Stomach (tissue), 9 donors: ENCODE measurements around the gene LYL1. TPM values are rescaled to one million over a fixed set of nuclear protein-coding genes. Genes with fewer than 3 reads are reported as not detected.

Experiments
- DNase-seq, 2 donors: peaks; one replicate each; pipeline versions ENCODE4 v3.0.0 to v3.0.0-alpha.2; 2013 to 2019
- H3K27ac ChIP-seq, 5 donors: fragments of 200-600 bp in 4 of 5; sonication (generic) in 4 of 5; one replicate each; pipeline ENCODE4 v1.5.1; 2013 to 2019; ENCODE audit warnings: mild to moderate bottlenecking in 1 of 5, moderate library complexity in 1 of 5
- H3K27me3 ChIP-seq, 3 donors: fragments of 200-600 bp; sonication (generic); one replicate each; pipeline ENCODE4 v1.5.1; 2017 to 2019; ENCODE audit warnings: mixed run types in 1 of 3
- H3K36me3 ChIP-seq, 4 donors: fragments of 200-600 bp; sonication (generic); 1 replicate in 3 of 4; 2 replicates in 1 of 4; pipeline ENCODE4 v1.5.1; 2016 to 2019
- H3K4me1 ChIP-seq, 4 donors: fragments of 200-600 bp; sonication (generic); one replicate each; pipeline ENCODE4 v1.5.1; 2016 to 2019
- H3K4me3 ChIP-seq, 4 donors: fragments of 200-600 bp; sonication (generic) in 3 of 4; one replicate each; pipeline ENCODE4 v1.5.1; 2016 to 2019; ENCODE audit warnings: mild to moderate bottlenecking in 1 of 4
- H3K9me3 ChIP-seq, 4 donors: fragments of 200-600 bp; sonication (generic); one replicate each; pipeline ENCODE4 v1.5.1; 2016 to 2019
- EP300 ChIP-seq: sonication (generic); formaldehyde crosslinking; IDR thresholded peaks from one replicate; pipeline ENCODE4 v1.6.1; 2017; ENCODE audit warnings: antibody characterized with exemption
- POLR2A ChIP-seq, 4 donors: fragments of 450-650 bp; IDR thresholded peaks; one replicate each; pipeline ENCODE4 v1.6.1; 2016; ENCODE audit warnings: antibody characterized with exemption in 4 of 4, control low read depth in 2 of 4, mild to moderate bottlenecking in 1 of 4, moderate library complexity in 1 of 4
- POLR2AphosphoS5 ChIP-seq, 3 donors: sonication (generic); formaldehyde crosslinking; IDR thresholded peaks; one replicate each; pipeline ENCODE4 v1.6.1; 2016; ENCODE audit warnings: antibody characterized with exemption in 3 of 3
- WGBS, 5 donors: extraction: QIAGEN DNeasy Blood & Tissue Kit in 3 of 5; methylation state at CpG; one replicate each; pipeline versions ENCODE4 v1.1.5 to v1.1.7; 2013 to 2018; 5-methylcytosine and 5-hydroxymethylcytosine counted together
- intact Hi-C: fragments of 100-400 bp; cut with DNase I; formaldehyde crosslinking; loops from one replicate; pipeline ENCODE4 v1.15.1; 2023; ENCODE audit warnings: low total_unique reads
- polyA plus RNA-seq, 3 donors: library from polyadenylated mRNA; stranded (reverse); fragments of 200-250 nt; gene quantifications; one replicate each; pipeline ENCODE4 v1.2.3, GENCODE V29; 2013
- total RNA-seq, 5 donors: library from RNA; depleted of rRNA; stranded (reverse); fragments of >200 nt; gene quantifications; one replicate each; pipeline versions ENCODE4 v1.1.0 to v1.2.3, GENCODE V29; 2014 to 2016
- TF ChIP-seq, protein P1 (sequence below), 7 experiments: fragments of 450-650 bp in 4 of 7; fragments of 200-600 bp in 3 of 7; sonication (generic) in 3 of 7; IDR thresholded peaks; one replicate each; pipeline ENCODE4 v1.5.1; 2016 to 2019; ENCODE audit warnings: antibody characterized with exemption in 7 of 7, control low read depth in 2 of 7, mild to moderate bottlenecking in 1 of 7
- donor health status: healthy with polysubstance abuse.
- donor health status: Bipolar disorder and iron deficiency.
- donor health status: healthy.

LYL1 gene
- total and polyA plus RNA-seq, 8 donors, result 1.3 to 19.3 (median 5.0) TPM; not detected in 1

DNA sequence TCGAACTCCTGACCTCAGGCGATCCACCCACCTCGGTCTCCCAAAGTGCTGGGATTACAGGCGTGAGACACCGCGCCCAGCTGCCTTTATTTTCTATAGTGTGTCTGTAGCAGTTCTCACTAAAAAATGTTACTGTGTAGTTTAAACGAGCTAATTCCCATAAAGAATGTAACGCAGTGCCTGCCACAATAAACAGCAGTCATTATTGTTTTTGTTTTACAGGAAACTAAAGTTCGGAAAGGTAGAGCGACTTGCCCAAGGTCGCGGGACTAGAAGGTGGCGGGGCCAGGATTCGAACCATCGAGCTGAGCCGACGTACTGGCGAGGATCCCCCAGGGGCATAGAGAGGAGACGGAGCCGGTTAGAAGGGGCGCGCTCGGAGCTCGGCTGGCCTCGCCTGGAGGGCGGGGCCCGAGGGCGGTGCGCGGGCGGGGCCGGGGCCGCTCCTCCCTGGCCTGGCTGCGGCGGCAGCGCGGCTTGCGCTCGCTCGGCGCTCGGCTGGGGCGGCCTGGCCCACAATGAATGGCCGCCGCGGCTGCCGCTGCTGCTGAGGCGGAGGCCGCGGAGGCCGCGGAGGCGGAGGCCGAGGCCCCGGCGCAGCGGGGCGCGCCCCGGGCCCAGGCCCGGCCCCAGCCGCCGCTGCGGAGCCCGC lies 15.2 kb upstream of the LYL1 start, which contains the start of gene NACC1:
Gene NACC1 (plus strand): TSS at position 493 of the 652 bp plus-strand sequence. CDS start 16,944 bp downstream, outside the sequence.
- Histone ChIP-seq H3K9me3 (no peaks in the 10 kb centered on the region), H3K4me1 (peaks cover 37 to 64% (median 56%) of the 10 kb centered on the region in 4 donors), H3K36me3 (peaks cover 0 to 41% (median 27%) of the 10 kb centered on the region in 4 donors), H3K4me3 (peak within 1 kb of the TSS; percentile 86 to 100 (median 98)), H3K27ac (peak within 1 kb of the TSS; percentile 71 to 88 (median 80)), H3K27me3 (no peaks in the 10 kb centered on the region)
- intact Hi-C loops, result no loop called here
- 2 to 5% (median 4%) methylated on average over 28 to 65 of the region's 65 CpGs for WGBS, 5 donors
- TF ChIP-seq POLR2A (IDR thresholded peaks at IDR 0.05), result no peak
- TF ChIP-seq POLR2AphosphoS5 (IDR thresholded peaks at IDR 0.05), result peak in 2 of 3 donors; percentile 31 to 43
- DNase-seq, result peak; percentile 90 to 97

DNA sequence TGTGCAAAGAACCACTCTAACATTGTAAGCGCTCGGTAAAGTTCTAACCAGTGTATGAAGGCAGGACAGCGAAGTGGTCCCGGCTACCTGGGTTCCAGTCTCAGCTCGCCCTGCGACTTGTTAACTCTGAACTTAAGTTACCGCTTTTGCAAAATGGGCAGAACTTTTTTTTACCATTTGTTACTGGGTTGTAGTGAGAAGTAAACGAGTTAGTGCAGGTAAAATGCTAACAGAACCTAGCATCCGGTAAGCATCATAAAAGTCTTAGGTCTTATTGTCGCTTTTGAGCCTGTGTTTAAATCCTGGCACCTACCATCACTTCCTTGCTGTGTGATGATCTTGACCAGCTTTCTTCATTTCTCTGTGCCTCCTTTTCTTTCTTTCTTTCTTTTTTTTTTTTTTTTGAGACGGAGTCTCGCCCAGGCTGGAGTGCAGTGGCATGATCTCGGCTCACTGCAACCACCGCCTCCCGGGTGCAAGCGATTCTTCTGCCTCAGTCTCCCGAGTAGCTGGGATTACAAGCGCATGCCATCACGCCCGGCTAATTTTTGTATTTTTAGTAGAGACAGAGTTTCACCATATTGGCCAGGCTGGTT lies 14.6 kb upstream of the LYL1 start:
- H3K4me3 ChIP-seq, result peak overlapping the region; percentile 86 to 100 (median 98)
- no peaks in the 10 kb centered on the region for H3K27me3 ChIP-seq
- H3K27ac ChIP-seq, result peak overlapping the region; percentile 71 to 86 (median 80)
- intact Hi-C loops, result no loop called here
- WGBS, 5 donors, result 10 to 12% (median 11%) methylated on average over 20 of the region's 20 CpGs
- H3K9me3 ChIP-seq, result no peaks in the 10 kb centered on the region
- TF ChIP-seq, protein P1, sequence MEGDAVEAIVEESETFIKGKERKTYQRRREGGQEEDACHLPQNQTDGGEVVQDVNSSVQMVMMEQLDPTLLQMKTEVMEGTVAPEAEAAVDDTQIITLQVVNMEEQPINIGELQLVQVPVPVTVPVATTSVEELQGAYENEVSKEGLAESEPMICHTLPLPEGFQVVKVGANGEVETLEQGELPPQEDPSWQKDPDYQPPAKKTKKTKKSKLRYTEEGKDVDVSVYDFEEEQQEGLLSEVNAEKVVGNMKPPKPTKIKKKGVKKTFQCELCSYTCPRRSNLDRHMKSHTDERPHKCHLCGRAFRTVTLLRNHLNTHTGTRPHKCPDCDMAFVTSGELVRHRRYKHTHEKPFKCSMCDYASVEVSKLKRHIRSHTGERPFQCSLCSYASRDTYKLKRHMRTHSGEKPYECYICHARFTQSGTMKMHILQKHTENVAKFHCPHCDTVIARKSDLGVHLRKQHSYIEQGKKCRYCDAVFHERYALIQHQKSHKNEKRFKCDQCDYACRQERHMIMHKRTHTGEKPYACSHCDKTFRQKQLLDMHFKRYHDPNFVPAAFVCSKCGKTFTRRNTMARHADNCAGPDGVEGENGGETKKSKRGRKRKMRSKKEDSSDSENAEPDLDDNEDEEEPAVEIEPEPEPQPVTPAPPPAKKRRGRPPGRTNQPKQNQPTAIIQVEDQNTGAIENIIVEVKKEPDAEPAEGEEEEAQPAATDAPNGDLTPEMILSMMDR (IDR thresholded peaks at IDR 0.05), result no peak
- TF ChIP-seq POLR2A (IDR thresholded peaks at IDR 0.05) (no peak), EP300 (no peak)
- H3K36me3 ChIP-seq, result peaks cover 6 to 45% (median 33%) of the 10 kb centered on the region in 4 donors
- H3K4me1 ChIP-seq, result peaks cover 37 to 64% (median 56%) of the 10 kb centered on the region in 4 donors
- peak in 1 of 2 donors; percentile 34 for DNase-seq

DNA sequence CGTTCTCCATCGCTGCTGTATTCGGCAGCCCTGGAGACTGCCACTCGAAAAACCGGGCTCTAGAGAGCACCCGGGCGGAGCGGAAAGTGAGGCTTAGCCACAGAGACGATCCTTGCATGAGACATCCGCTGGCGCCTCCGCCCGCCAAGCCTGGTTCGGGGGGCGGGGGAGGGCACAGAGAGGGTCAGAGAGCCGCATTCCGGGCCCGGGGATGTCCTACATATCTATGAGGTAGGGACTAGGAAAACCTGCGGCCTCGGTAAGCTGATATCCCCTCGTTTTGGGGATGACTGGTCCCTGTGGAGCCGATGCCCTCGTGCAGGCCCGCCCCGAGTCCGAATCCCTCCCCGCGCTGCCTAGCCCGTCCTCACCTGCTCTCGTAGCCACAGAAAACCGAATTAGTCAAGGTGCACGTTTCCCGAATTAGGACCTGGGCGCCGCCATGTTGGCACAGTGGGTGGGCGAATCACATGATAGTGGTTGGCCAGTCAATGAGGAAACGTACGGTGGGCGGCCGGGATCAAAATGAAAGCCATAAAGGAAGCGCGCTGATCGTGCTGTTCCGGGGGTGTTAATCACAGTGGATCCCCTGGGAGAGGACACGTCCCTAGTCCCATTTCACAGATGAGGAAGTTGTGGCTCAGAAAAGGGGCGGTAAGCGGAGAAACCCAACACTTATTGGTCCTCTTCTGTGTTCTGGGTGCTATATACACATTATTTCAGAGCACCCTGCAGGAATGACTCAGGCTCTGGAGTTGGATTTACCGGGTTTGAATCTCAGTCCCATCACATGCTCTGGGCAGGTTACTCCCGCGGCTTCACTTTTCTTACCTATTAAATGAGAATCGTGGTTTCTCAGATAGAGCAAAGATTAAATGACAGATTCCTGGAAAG lies 13.9 kb upstream of the LYL1 start, which contains the start of gene TRMT1:
Gene TRMT1 (minus strand): TSS at position 459 of the 894 bp plus-strand sequence. CDS start 341 bp downstream, at position 118.
- peak; percentile 93 to 97 for DNase-seq
- peaks cover 37 to 57% (median 53%) of the 10 kb centered on the region in 4 donors for H3K4me1 ChIP-seq
- intact Hi-C loops, result no loop called here
- TF ChIP-seq EP300 (no peak), POLR2A (IDR thresholded peaks at IDR 0.05) (no peak), POLR2AphosphoS5 (IDR thresholded peaks at IDR 0.05) (peak; percentile 77 to 95 (median 87))
- TF ChIP-seq, protein P1 (IDR thresholded peaks at IDR 0.05), result peak in 1 of 7 experiments; percentile 6
- no peaks in the 10 kb centered on the region for H3K9me3 ChIP-seq
- peaks cover 12 to 45% (median 37%) of the 10 kb centered on the region in 4 donors for H3K36me3 ChIP-seq
- peak within 1 kb of the TSS; percentile 71 to 86 (median 80) for H3K27ac ChIP-seq
- WGBS, 5 donors, result 0 to 1% (median 0%) methylated on average over 19 to 51 of the region's 51 CpGs
- peak within 1 kb of the TSS; percentile 86 to 100 (median 98) for H3K4me3 ChIP-seq
- no peaks in the 10 kb centered on the region for H3K27me3 ChIP-seq

DNA sequence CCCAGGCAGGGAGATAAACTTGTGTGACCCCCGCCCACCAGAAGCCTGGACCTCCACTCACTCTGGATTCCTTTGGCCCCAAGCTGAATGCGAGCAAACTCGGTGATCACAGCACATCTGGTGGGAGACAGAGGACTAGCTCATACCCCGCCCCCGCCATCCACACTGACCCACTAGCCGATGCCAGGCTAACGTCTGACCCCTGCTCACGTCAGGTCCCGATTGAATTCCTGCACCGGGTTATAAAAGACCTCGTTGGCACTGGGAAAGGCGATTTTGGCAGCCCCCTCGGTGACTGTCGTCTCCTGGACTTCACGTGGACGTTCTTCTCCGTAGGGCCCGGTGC lies 13.3 kb upstream of the LYL1 start:
- intact Hi-C loops, result no loop called here
- Histone ChIP-seq H3K4me1 (peaks cover 37 to 53% (median 49%) of the 10 kb centered on the region in 4 donors), H3K27ac (peak overlapping the region in 4 of 5 donors; percentile 71 to 86 (median 82)), H3K9me3 (no peaks in the 10 kb centered on the region), H3K27me3 (no peaks in the 10 kb centered on the region), H3K4me3 (peak overlapping the region; percentile 86 to 100 (median 98)), H3K36me3 (peaks cover 12 to 40% (median 38%) of the 10 kb centered on the region in 4 donors)
- DNase-seq, result no peak
- no peak for TF ChIP-seq EP300
- 0 to 5% (median 2%) methylated on average over 5 to 18 of the region's 18 CpGs for WGBS, 5 donors

DNA sequence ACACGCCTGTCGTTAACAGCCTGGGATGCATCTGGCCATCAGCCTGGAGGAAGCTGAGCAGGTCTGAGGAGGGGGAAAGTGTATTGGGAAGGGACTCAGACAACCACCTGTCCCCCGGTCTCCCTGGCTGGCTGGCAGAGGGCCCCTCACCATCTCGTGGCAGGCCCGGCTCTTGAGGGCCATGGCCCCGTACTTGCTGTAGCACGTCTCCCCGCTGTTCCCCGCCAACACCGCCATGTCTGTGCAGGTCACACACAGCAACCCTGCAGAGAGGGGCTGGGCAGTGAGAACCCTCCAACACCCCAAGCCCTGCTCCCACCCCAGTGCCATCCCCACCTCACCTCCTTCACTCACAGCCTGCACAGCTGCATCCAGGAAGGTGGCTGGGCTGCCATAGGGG lies 9.9 kb upstream of the LYL1 start:
- DNase-seq, result no peak
- Histone ChIP-seq H3K4me3 (no peak overlapping the region), H3K36me3 (peaks cover 22 to 73% (median 65%) of the 10 kb centered on the region in 4 donors), H3K4me1 (peaks cover 15 to 26% (median 23%) of the 10 kb centered on the region in 4 donors), H3K27me3 (no peaks in the 10 kb centered on the region), H3K9me3 (no peaks in the 10 kb centered on the region), H3K27ac (no peak overlapping the region)
- TF ChIP-seq POLR2A (IDR thresholded peaks at IDR 0.05) (no peak), EP300 (no peak), POLR2AphosphoS5 (IDR thresholded peaks at IDR 0.05) (no peak)
- TF ChIP-seq, protein P1 (IDR thresholded peaks at IDR 0.05), result no peak
- intact Hi-C loops, result no loop called here
- WGBS, 5 donors, result 92 to 99% (median 96%) methylated on average over 10 of the region's 10 CpGs
